Kidney (tissue), 14 donors: ENCODE results near the gene MPHOSPH9. TPM values are rescaled to one million over a fixed set of nuclear protein-coding genes. Genes with fewer than 3 reads are reported as not detected.
A peak's percentile ranks its signal among the peaks of the same experiment; 100 is the strongest.

Experiments used
- DNase-seq, 5 donors: peaks; one replicate each; pipeline ENCODE4 v3.0.0-alpha.2; 2013 to 2020
- FAIRE-seq: peaks from 2 replicates; lab custom pipeline; 2012; peaks lifted over from hg19 to GRCh38; lab: Jason Lieb, UNC
- H3K27ac ChIP-seq, 2 donors: one replicate each; pipeline ENCODE4 v1.7.0; 2013; ENCODE audit warnings: low read depth in 2 of 2, low read length in 2 of 2, inconsistent platforms in 1 of 2
- H3K27me3 ChIP-seq: one replicate; pipeline ENCODE4 v1.7.1; 2013; ENCODE audit warnings: low read length, inconsistent platforms; ENCODE audit not compliant: control insufficient read depth, insufficient read depth
- H3K36me3 ChIP-seq, 3 donors: one replicate each; pipeline versions ENCODE4 v1.7.0 to v1.7.1; 2013; ENCODE audit warnings: low read length in 3 of 3, control low read depth in 1 of 3, inconsistent platforms in 1 of 3; ENCODE audit not compliant: insufficient read depth in 3 of 3, control insufficient read depth in 2 of 3
- H3K4me1 ChIP-seq, 3 donors: one replicate each; pipeline versions ENCODE4 v1.7.0 to v1.7.1; 2013; ENCODE audit warnings: low read length in 3 of 3, inconsistent platforms in 1 of 3, low read depth in 1 of 3; ENCODE audit not compliant: control insufficient read depth in 2 of 3, insufficient read depth in 2 of 3
- H3K4me3 ChIP-seq, 3 donors: one replicate each; pipeline versions ENCODE4 v1.7.0 to v1.8.1; 2013; ENCODE audit warnings: low read length in 3 of 3, control low read depth in 1 of 3, inconsistent platforms in 1 of 3
- H3K9ac ChIP-seq, 3 donors: one replicate each; pipeline versions ENCODE4 v1.7.0 to v1.7.1; 2013; ENCODE audit warnings: low read length in 3 of 3, control low read depth in 1 of 3, inconsistent platforms in 1 of 3
- H3K9me3 ChIP-seq, 3 donors: one replicate each; pipeline versions ENCODE4 v1.7.0 to v1.7.1; 2013; ENCODE audit warnings: low read length in 3 of 3, control low read depth in 1 of 3, inconsistent platforms in 1 of 3; ENCODE audit not compliant: control insufficient read depth in 2 of 3, insufficient read depth in 1 of 3
- intact Hi-C: fragments of 100-400 bp; cut with DNase I; formaldehyde crosslinking; loops from one replicate; pipeline ENCODE4 v1.11.1; 2022
- polyA plus RNA-seq: library from polyadenylated mRNA; stranded (reverse); fragments of 350-450 nt; fragmentation: Illumina TruSeq; extraction: RNeasy Lipid Tissue Mini Kit (QIAGEN cat#74804); gene quantifications from one replicate; pipeline ENCODE4 v1.2.3, GENCODE V29; 2014; ENCODE audit warnings: low read depth, low replicate concordance; ENCODE audit not compliant: insufficient read depth
- total RNA-seq: library from RNA; stranded (reverse); fragmentation: NEBNext Ultra II Directional; extraction: Animal tissue kit (Norgen Biotek cat#: 25700); gene quantifications from one replicate; pipeline ENCODE4 v1.2.1, GENCODE V29; 2021
- TF ChIP-seq, protein P1 (sequence below): IDR thresholded peaks from 3 replicates; pipeline ENCODE4 v1.5.1; 2012; ENCODE audit warnings: mild to moderate bottlenecking, moderate library complexity, borderline replicate concordance; ENCODE audit not compliant: insufficient read depth; ENCODE audit errors: extremely low read depth
- donor health status: control.
- donor health status: control.
- donor health status: control.
- donor health status: control.
- donor health status: control.
- donor health status: DM: yes; HTN: yes; CAD: no.
- donor health status: Normal renal cell carcinoma (clear cell type).

Gene MPHOSPH9
- total and polyA plus RNA-seq, 2 donors from 2014 or later, result 7.2 to 25.2 TPM

DNA sequence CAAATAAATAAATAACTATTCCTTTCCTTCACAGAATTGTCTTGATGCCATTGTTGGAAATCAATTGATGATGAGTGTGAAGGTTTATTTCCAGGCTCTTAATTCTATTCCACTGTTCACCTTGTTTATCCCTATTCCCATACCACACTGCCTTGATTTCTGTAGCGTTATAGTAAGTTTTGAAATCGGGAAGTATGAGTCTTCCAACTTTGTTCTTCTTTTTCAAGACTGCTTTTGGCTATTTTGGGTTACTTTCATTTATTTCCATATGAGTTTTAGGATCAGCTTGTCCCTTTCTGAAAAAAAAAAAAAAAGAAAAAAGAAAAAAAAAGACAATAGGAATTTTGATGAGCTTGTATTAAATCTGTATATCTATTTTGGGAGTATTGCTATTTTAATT is 48.0 kb upstream of the MPHOSPH9 start:
- Histone ChIP-seq H3K27ac (no peak overlapping the region), H3K4me3 (no peak overlapping the region), H3K36me3 (no peaks in the 10 kb centered on the region), H3K27me3 (no peaks in the 10 kb centered on the region), H3K9me3 (no peaks in the 10 kb centered on the region), H3K9ac (no peak overlapping the region), H3K4me1 (no peaks in the 10 kb centered on the region)
- DNase-seq (no peak), FAIRE-seq (no peak)
- TF ChIP-seq, protein P1, sequence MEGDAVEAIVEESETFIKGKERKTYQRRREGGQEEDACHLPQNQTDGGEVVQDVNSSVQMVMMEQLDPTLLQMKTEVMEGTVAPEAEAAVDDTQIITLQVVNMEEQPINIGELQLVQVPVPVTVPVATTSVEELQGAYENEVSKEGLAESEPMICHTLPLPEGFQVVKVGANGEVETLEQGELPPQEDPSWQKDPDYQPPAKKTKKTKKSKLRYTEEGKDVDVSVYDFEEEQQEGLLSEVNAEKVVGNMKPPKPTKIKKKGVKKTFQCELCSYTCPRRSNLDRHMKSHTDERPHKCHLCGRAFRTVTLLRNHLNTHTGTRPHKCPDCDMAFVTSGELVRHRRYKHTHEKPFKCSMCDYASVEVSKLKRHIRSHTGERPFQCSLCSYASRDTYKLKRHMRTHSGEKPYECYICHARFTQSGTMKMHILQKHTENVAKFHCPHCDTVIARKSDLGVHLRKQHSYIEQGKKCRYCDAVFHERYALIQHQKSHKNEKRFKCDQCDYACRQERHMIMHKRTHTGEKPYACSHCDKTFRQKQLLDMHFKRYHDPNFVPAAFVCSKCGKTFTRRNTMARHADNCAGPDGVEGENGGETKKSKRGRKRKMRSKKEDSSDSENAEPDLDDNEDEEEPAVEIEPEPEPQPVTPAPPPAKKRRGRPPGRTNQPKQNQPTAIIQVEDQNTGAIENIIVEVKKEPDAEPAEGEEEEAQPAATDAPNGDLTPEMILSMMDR, result no peak
- intact Hi-C loops, result no loop called here

DNA sequence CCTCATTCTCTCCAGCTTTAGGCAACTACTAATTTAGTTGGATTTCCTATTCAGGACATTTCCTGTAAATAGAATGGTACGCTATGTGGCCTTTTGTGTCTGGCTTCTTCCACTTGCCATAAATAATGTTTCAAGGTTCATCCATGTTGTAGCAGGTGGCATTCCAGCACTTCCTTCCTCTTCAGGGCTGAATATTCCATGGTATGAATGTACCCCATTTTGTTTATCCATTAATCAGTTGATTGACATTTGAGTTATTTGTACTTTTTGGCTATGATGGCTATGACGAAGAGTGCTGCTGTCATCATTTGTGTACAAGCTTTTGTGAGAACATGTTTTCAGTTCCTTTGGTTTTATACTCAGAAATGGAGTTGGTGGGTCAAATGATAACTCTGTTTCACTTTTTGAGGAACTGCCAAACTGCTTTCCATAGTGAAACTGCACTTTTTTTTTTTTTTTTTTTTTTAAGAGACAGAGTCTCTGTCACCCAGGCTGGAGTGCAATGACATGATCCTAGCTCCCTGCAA is 45.2 kb upstream of the MPHOSPH9 start:
- Histone ChIP-seq H3K9ac (no peak overlapping the region), H3K27me3 (no peaks in the 10 kb centered on the region), H3K36me3 (no peaks in the 10 kb centered on the region), H3K4me3 (no peak overlapping the region), H3K4me1 (no peaks in the 10 kb centered on the region), H3K9me3 (no peaks in the 10 kb centered on the region), H3K27ac (no peak overlapping the region)
- no peak for FAIRE-seq
- TF ChIP-seq, protein P1, result no peak
- intact Hi-C loops, result no loop called here
- peak in 1 of 5 donors; percentile 11 for DNase-seq

DNA sequence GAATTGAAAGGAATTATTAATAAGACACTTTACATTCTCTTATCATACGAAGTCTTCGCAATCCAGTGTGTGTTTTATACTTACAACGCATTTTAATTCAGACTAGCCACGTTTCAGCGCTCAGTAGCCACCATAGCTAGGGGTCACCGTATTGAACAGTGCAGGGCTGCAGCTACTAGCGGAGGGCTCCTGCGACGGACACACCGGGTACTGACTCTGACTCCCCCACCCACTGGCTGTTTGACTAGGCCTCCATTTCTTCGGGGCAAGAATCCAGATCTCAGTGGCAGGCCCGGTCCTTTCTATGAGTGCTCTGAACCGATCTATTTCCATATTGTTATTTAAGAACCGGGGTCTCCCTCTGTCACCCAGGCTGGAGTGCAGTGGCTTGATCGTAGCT is 40.2 kb upstream of the MPHOSPH9 start:
- FAIRE-seq, result no peak

More for the DNA sequence above, 40.2 kb upstream of the MPHOSPH9 start:
- no peak for DNase-seq
- TF ChIP-seq, protein P1, result no peak
- Histone ChIP-seq H3K36me3 (no peaks in the 10 kb centered on the region), H3K9ac (no peak overlapping the region), H3K27ac (no peak overlapping the region), H3K9me3 (no peaks in the 10 kb centered on the region), H3K4me1 (peaks cover 0 to 19% (median 0%) of the 10 kb centered on the region in 3 donors), H3K27me3 (no peaks in the 10 kb centered on the region), H3K4me3 (no peak overlapping the region)
- intact Hi-C loops, result no loop called here
